H1 (cell line): ENCODE data around the gene NIPAL1. TPM values are rescaled to one million over a fixed set of nuclear protein-coding genes. Genes with fewer than 3 reads are reported as not detected.

Experiments
- CEBPB ChIP-seq: IDR thresholded peaks from 2 replicates; pipeline ENCODE4 v1.6.1; 2012; ENCODE audit warnings: low read depth, low read length
- CHD2 ChIP-seq: IDR thresholded peaks from 2 replicates; pipeline ENCODE4 v1.6.1; 2012; ENCODE audit warnings: low read length, improper control_type of control experiment
- CREB1 ChIP-seq: IDR thresholded peaks from 2 replicates; pipeline ENCODE4 v1.6.1; 2012; ENCODE audit warnings: inconsistent platforms
- CTBP2 ChIP-seq: IDR thresholded peaks from 2 replicates; pipeline ENCODE4 v1.7.0; 2011; ENCODE audit warnings: borderline replicate concordance, mild to moderate bottlenecking, moderate library complexity, mixed read lengths, low read length; ENCODE audit not compliant: insufficient read depth, insufficient read length
- GABPA ChIP-seq: IDR thresholded peaks from 2 replicates; pipeline ENCODE4 v1.6.1; 2011; ENCODE audit warnings: mild to moderate bottlenecking, low read length, moderate library complexity, borderline replicate concordance; ENCODE audit not compliant: insufficient read depth
- PHF8 ChIP-seq: fragments of 200-600 bp; sonication (generic); conservative IDR thresholded peaks from 2 replicates; pipeline ENCODE4 v1.7.1; 2012; ENCODE audit warnings: low read depth, mild to moderate bottlenecking, inconsistent platforms, low read length, moderate library complexity
- POLR2A ChIP-seq, 2 experiments: IDR thresholded peaks; 1 replicate in 1 of 2; 2 replicates in 1 of 2; pipeline ENCODE4 v1.6.1; 2011; ENCODE audit warnings: low read depth in 2 of 2, low read length in 2 of 2, mild to moderate bottlenecking in 2 of 2; ENCODE audit errors: control extremely low read depth in 1 of 2
- POLR2AphosphoS5 ChIP-seq: IDR thresholded peaks from 2 replicates; pipeline ENCODE4 v1.6.1; 2011; ENCODE audit warnings: low read depth, low read length
- RBBP5 ChIP-seq: IDR thresholded peaks from 2 replicates; pipeline ENCODE4 v1.7.1; 2012; ENCODE audit warnings: low read depth, mild to moderate bottlenecking, inconsistent platforms, low read length, moderate library complexity, borderline replicate concordance
- SUZ12 ChIP-seq: fragments of 200-600 bp; sonication (generic); IDR thresholded peaks from 2 replicates; pipeline ENCODE4 v1.6.1; 2012; ENCODE audit warnings: mild to moderate bottlenecking, inconsistent platforms, low read length, moderate library complexity, mixed read lengths
- TAF7 ChIP-seq: optimal IDR thresholded peaks from 2 replicates; pipeline ENCODE3; 2011; ENCODE audit warnings: low read depth, mild to moderate bottlenecking, inconsistent platforms, low read length, moderate library complexity, borderline replicate concordance
- ZNF274 ChIP-seq: IDR thresholded peaks from 2 replicates; pipeline ENCODE4 v1.7.0; 2012; ENCODE audit warnings: low read length, borderline replicate concordance; ENCODE audit errors: extremely low read depth
- polyA plus RNA-seq, 7 experiments: library from polyadenylated mRNA; depleted of rRNA in 3 of 7; stranded (reverse) in 5 of 7; unstranded in 2 of 7; fragments of >200 nt in 5 of 7; fragments of 200-250 nt in 2 of 7; gene quantifications; 1 replicate in 5 of 7; 2 replicates in 1 of 7; 4 replicates in 1 of 7; pipeline versions ENCODE4 v1.2.1 to v1.2.3, GENCODE V29; 2011 to 2013; ENCODE audit warnings: missing spikeins in 2 of 7, mixed read lengths in 2 of 7
- total RNA-seq: library from RNA; stranded (reverse); fragmentation: NEBNext Ultra II Directional; extraction: Animal tissue kit (Norgen Biotek cat#: 25700); gene quantifications from 2 replicates; pipeline ENCODE4 v1.2.1, GENCODE V29; 2021
- TF ChIP-seq, protein P1 (sequence below): fragments of 300-600 bp; sonication (generic); IDR thresholded peaks from 2 replicates; pipeline ENCODE4 v1.7.1; 2012; ENCODE audit warnings: low read length, moderate library complexity, mild to moderate bottlenecking, inconsistent platforms; ENCODE audit not compliant: insufficient replicate concordance

The NIPAL1 gene
- total and polyA plus RNA-seq, 2 of the 8 experiments (the other 6 are each of a cell fraction or from before 2014, with no cell fraction given), result 1.4 to 4.9 TPM

DNA sequence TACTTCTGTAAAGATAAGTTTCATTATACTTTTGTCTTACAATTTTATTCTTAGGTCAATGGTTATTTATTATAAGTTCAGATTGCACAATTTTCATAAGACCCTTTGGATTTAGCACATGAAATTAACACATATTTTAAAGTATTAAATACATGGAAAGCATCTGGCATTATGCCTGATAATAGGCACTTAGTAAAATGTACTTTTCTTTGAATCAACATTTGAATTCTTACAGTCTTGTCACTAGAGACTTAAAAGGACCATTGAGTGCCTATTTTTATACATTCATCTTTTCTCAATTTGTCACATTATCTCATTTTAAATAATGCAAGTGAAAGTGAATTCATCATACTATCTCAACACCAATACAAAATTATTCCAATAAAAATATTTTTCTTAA lies 23.0 kb downstream of the NIPAL1 start (continued):
- TF ChIP-seq, protein P1, sequence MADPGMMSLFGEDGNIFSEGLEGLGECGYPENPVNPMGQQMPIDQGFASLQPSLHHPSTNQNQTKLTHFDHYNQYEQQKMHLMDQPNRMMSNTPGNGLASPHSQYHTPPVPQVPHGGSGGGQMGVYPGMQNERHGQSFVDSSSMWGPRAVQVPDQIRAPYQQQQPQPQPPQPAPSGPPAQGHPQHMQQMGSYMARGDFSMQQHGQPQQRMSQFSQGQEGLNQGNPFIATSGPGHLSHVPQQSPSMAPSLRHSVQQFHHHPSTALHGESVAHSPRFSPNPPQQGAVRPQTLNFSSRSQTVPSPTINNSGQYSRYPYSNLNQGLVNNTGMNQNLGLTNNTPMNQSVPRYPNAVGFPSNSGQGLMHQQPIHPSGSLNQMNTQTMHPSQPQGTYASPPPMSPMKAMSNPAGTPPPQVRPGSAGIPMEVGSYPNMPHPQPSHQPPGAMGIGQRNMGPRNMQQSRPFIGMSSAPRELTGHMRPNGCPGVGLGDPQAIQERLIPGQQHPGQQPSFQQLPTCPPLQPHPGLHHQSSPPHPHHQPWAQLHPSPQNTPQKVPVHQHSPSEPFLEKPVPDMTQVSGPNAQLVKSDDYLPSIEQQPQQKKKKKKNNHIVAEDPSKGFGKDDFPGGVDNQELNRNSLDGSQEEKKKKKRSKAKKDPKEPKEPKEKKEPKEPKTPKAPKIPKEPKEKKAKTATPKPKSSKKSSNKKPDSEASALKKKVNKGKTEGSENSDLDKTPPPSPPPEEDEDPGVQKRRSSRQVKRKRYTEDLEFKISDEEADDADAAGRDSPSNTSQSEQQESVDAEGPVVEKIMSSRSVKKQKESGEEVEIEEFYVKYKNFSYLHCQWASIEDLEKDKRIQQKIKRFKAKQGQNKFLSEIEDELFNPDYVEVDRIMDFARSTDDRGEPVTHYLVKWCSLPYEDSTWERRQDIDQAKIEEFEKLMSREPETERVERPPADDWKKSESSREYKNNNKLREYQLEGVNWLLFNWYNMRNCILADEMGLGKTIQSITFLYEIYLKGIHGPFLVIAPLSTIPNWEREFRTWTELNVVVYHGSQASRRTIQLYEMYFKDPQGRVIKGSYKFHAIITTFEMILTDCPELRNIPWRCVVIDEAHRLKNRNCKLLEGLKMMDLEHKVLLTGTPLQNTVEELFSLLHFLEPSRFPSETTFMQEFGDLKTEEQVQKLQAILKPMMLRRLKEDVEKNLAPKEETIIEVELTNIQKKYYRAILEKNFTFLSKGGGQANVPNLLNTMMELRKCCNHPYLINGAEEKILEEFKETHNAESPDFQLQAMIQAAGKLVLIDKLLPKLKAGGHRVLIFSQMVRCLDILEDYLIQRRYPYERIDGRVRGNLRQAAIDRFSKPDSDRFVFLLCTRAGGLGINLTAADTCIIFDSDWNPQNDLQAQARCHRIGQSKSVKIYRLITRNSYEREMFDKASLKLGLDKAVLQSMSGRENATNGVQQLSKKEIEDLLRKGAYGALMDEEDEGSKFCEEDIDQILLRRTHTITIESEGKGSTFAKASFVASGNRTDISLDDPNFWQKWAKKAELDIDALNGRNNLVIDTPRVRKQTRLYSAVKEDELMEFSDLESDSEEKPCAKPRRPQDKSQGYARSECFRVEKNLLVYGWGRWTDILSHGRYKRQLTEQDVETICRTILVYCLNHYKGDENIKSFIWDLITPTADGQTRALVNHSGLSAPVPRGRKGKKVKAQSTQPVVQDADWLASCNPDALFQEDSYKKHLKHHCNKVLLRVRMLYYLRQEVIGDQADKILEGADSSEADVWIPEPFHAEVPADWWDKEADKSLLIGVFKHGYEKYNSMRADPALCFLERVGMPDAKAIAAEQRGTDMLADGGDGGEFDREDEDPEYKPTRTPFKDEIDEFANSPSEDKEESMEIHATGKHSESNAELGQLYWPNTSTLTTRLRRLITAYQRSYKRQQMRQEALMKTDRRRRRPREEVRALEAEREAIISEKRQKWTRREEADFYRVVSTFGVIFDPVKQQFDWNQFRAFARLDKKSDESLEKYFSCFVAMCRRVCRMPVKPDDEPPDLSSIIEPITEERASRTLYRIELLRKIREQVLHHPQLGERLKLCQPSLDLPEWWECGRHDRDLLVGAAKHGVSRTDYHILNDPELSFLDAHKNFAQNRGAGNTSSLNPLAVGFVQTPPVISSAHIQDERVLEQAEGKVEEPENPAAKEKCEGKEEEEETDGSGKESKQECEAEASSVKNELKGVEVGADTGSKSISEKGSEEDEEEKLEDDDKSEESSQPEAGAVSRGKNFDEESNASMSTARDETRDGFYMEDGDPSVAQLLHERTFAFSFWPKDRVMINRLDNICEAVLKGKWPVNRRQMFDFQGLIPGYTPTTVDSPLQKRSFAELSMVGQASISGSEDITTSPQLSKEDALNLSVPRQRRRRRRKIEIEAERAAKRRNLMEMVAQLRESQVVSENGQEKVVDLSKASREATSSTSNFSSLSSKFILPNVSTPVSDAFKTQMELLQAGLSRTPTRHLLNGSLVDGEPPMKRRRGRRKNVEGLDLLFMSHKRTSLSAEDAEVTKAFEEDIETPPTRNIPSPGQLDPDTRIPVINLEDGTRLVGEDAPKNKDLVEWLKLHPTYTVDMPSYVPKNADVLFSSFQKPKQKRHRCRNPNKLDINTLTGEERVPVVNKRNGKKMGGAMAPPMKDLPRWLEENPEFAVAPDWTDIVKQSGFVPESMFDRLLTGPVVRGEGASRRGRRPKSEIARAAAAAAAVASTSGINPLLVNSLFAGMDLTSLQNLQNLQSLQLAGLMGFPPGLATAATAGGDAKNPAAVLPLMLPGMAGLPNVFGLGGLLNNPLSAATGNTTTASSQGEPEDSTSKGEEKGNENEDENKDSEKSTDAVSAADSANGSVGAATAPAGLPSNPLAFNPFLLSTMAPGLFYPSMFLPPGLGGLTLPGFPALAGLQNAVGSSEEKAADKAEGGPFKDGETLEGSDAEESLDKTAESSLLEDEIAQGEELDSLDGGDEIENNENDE, result no peak
- no peak for TF ChIP-seq RBBP5
- no peak for TF ChIP-seq POLR2A (IDR thresholded peaks at IDR 0.05; ENCODE audit: control extremely low read depth in 1 of 2, low read depth in 2 of 2, low read length in 2 of 2)
- no peak for TF ChIP-seq CREB1
- no peak for TF ChIP-seq CTBP2
- TF ChIP-seq PHF8, result no peak
- no peak for TF ChIP-seq TAF7
- TF ChIP-seq CEBPB, result no peak
- TF ChIP-seq GABPA, result no peak
- TF ChIP-seq CHD2, result no peak
- TF ChIP-seq SUZ12, result no peak
- TF ChIP-seq POLR2AphosphoS5, result no peak
- no peak for TF ChIP-seq ZNF274
